Stimulated activated CD4-positive, alpha-beta T cell treated with anti-CD3 and anti-CD28 coated beads, Interleukin-4, amount 100 ng/mL, for 1 hour (primary cell): Measurements from ENCODE around the gene ARG2.
"Not testable (repeated sequence)": the region's sequence is repeated elsewhere in the genome, so short reads cannot be mapped to it uniquely, and the experiment has no call there.

Experiments used
- DNase-seq: peaks from one replicate; pipeline ENCODE4 v3.0.0-alpha.2; 2020

Gene ARG2

GRCh38 chr14:67589204-67589770 lies 30.4 kb upstream of the ARG2 start:
- no peak for DNase-seq

- DNase-seq, result not testable (repeated sequence)
These were observed 26.1 kb upstream of the ARG2 start for GRCh38 chr14:67593650-67594049.

GRCh38 chr14:67595392-67595791 lies 24.3 kb upstream of the ARG2 start:
- no peak for DNase-seq

- peak; percentile 95 for DNase-seq
These were observed 19.8 kb upstream of the ARG2 start, which contains the start of gene PIGH for GRCh38 chr14:67599698-67600561. TSS of gene PIGH (minus strand) at chr14:67600268. CDS start at chr14:67600203, 65 bp downstream.

- not testable (repeated sequence) for DNase-seq
These were observed 19.2 kb upstream of the ARG2 start for GRCh38 chr14:67600562-67600974.

- no peak for DNase-seq
These were observed 17.6 kb upstream of the ARG2 start for GRCh38 chr14:67602076-67602475.

- no peak for DNase-seq
These were observed 16.6 kb upstream of the ARG2 start for GRCh38 chr14:67602995-67603545.

GRCh38 chr14:67607646-67608045 lies 12.1 kb upstream of the ARG2 start:
- DNase-seq, result no peak

- DNase-seq, result no peak
These were observed 9.9 kb upstream of the ARG2 start for GRCh38 chr14:67609642-67610310.

GRCh38 chr14:67610491-67610890 lies 9.2 kb upstream of the ARG2 start:
- DNase-seq, result no peak

GRCh38 chr14:67618617-67619063 lies 1.1 kb upstream of the ARG2 start:
- no peak for DNase-seq

- DNase-seq, result no peak
These were observed 581 bp downstream of the ARG2 start for GRCh38 chr14:67620217-67620785.

GRCh38 chr14:67622675-67623074 lies 3.0 kb downstream of the ARG2 start:
- no peak for DNase-seq

- DNase-seq, result no peak
These were observed 3.4 kb downstream of the ARG2 start for GRCh38 chr14:67623114-67623513.

- DNase-seq, result not testable (repeated sequence)
These were observed 6.4 kb downstream of the ARG2 start for GRCh38 chr14:67626131-67626530.

- no peak for DNase-seq
These were observed 7.8 kb downstream of the ARG2 start for GRCh38 chr14:67627519-67627918.

GRCh38 chr14:67630186-67630585 lies 10.5 kb downstream of the ARG2 start:
- DNase-seq, result no peak

GRCh38 chr14:67630938-67631337 lies 11.2 kb downstream of the ARG2 start:
- no peak for DNase-seq

- no peak for DNase-seq
These were observed 13.9 kb downstream of the ARG2 start for GRCh38 chr14:67633451-67634147.

GRCh38 chr14:67636361-67636919 lies 16.7 kb downstream of the ARG2 start:
- DNase-seq, result no peak

- no peak for DNase-seq
These were observed 18.9 kb downstream of the ARG2 start for GRCh38 chr14:67638642-67639041.

- no peak for DNase-seq
These were observed 21.8 kb downstream of the ARG2 start for GRCh38 chr14:67641480-67641879.
